GM19239 (cell line): Measurements from ENCODE around the gene ARHGAP45.
"Not testable (repeated sequence)": the region's sequence is repeated elsewhere in the genome, so short reads cannot be mapped to it uniquely, and the experiment has no call there.

ENCODE experiments used
- DNase-seq: peaks from one replicate; pipeline ENCODE4 v3.0.0; 2011; ENCODE audit warnings: low spot score; ENCODE audit not compliant: insufficient read length
- FAIRE-seq: peaks from 2 replicates; lab custom pipeline; 2011; peaks lifted over from hg19 to GRCh38; lab: Jason Lieb, UNC

Gene ARHGAP45

DNA sequence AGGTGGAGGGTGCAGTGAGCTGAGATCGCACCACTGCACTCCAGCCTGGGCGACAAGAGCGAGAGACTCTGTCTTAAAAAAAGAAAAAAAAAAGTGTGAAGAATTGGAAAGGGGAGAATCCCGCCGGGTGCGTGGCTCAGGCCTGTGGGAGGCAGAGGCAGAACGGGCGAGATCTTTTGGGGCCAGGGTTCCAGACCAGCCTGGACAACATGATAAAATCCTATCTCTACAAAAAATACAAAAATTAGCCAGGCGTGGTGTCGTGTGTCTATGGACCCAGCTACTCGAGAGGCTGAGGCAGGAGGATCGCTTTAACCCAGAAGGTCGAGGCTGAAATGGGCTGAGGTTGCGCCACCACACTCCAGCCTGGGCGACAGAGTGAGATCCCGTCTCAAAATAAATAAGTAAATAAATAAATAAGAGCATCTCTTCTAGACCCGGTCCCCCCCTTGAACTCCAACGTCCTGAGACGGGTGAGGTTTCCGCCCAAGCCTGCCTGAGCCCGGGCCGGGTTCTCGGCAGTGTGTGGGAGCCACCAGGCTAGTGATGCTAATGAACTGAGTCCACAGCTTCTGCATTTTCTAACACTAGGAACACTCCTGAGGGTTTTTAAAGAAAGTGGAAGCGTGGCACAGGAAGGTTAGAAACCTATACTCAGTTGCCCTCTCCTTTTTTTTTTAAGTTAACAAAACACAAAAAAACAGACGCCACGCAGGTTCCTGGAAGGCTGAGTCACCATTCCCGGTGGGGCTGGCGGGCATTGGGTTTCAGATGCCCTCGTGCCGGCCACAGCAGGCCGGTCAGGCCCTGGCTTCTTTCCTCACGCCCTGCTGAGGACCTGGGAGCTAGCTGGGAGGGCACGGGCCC lies 58.9 kb downstream of the ARHGAP45 start:
- no peak for DNase-seq
- no peak for FAIRE-seq

DNA sequence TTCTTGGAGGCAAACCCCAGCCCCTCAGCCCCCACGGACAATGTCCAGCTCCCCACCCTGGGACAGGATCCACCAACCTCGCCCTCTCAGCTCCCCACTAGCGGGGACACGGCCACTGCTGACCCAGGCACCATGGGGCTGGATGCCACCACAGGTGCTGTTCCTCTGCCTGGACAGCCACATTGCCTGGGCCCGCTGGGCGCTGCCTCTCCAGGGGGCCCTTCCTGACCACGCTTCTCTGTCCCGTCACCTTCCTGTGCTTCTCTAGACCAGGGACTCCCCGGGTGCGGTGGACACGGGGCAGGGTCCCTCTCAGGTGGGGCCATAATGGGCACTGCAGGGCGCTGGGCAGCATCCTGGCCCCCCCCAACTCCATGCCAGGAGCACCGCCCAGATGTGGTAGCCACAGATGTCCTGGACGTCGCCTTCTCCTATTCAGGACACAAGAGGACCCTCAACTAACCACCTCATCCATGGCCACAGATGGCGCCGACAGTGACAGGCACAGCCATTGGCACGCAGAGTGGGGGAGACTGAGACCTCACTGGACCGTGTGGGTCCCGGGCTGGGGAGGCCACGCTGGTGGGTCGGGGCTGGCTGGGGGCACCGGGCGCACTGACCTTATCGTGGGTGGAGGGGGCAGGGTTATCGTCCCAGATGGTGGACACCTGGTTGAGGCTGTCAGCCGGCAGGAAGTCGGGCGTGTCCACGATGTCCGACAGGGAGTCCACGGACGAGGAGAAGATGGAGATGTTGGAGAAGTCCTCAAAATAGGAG lies 60.2 kb downstream of the ARHGAP45 start:
- no peak for DNase-seq
- no peak for FAIRE-seq

DNA sequence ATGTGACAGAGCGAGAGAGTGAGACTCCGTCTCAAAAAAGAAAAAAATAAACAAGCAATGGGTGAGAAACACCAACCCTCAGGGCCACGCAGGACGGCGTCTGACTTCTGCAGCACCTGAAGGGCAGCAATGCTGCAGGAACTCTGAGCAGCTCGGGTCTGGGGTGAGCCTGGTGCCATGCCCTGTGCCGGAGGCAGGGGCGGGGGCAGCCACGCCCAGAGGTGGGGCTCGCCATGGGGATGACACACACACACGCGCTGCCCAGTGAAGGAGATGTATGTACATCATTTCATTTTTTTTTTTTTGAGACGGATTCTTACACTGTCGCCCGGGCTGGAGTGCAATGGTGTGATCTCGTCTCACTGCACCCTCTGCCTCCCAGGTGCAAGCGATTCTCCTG lies 61.1 kb downstream of the ARHGAP45 start:
- no peak for FAIRE-seq
- no peak for DNase-seq

DNA sequence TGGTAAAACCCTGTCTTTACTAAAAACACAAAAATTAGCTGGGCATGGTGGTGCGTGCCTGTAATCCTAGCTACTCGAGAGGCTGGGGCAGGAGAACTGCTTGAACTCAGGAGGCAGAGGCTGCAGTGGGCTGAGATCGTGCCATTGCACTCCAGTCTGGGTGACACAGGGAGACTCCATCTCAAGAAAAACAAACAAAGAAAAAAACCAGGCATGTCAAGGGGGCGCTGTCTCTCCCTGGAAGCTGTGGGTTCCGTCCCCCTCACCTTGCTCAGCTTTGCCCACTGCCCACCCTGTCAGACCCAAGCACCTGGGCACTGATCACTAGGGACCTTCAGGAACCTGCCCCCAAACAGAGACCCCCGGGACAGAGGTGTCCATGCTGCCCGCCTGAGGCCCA lies 62.1 kb downstream of the ARHGAP45 start:
- not testable (repeated sequence) for FAIRE-seq, DNase-seq

DNA sequence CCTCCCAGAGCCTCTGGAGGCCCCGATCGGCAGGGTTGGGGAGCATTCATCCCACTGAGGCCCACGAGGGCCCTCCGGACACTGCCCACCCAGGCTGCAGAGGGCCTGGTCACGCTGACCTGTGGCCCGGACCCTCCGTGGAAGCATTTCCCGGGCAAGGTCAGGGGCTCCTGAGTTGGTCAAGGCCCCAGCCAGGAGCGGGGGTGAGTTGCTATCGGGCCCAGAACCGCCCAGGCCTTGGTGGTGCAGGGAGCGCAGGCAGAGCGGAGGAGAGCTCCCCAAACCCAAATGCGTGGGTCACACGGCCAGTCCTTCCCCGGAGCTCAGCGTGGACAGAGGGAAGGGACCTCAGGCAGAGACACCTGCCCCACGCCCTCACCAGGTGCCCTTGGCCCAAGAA lies 62.6 kb downstream of the ARHGAP45 start:
- FAIRE-seq (no peak), DNase-seq (no peak)

DNA sequence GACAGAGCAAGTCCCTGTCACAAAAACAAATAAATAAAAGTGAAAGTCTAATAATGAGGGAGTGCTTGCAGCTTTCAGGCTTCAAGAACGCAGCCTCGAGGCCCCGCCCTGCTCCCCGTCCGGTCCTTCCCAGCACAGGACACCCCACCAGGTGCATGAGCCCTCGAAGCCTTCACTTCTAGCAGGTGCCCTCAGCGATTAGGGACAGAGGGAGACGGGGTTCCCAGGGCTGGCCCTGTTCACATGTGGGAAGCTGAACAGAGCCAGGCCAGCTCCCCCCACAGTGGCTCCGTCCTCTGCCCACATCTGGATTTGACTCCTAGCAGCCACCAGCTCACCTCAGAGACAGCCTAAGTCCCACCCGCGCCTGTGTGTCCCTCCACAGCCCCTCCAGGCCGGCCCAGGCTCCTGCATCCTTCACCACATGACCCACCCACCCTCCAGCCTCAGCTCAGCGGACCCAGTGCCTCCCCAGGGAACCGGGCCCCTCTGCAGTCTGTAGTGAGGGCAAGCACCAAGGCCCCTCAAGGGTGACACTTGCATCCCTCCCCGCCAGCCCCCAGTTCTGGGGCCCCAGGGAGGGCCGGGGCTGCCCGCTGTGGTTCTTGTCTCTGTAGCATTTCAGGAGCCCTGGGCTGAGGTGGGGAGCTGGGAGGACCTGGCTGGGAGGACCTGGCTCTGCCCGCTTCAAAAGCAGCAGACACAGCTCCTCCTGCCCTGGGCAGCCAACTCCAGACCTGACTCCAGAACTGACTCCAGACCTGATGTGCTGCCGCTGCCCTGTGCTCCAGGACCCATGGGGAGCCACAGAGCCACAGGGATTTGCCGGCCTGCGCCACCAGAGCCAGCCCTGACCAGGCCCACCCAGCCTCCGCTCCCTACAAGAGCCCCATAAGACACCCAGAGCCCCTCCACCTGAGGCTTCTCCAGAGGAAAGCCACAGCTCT lies 64.1 kb downstream of the ARHGAP45 start:
- peak; percentile 90 for FAIRE-seq
- DNase-seq: peak; percentile 69

DNA sequence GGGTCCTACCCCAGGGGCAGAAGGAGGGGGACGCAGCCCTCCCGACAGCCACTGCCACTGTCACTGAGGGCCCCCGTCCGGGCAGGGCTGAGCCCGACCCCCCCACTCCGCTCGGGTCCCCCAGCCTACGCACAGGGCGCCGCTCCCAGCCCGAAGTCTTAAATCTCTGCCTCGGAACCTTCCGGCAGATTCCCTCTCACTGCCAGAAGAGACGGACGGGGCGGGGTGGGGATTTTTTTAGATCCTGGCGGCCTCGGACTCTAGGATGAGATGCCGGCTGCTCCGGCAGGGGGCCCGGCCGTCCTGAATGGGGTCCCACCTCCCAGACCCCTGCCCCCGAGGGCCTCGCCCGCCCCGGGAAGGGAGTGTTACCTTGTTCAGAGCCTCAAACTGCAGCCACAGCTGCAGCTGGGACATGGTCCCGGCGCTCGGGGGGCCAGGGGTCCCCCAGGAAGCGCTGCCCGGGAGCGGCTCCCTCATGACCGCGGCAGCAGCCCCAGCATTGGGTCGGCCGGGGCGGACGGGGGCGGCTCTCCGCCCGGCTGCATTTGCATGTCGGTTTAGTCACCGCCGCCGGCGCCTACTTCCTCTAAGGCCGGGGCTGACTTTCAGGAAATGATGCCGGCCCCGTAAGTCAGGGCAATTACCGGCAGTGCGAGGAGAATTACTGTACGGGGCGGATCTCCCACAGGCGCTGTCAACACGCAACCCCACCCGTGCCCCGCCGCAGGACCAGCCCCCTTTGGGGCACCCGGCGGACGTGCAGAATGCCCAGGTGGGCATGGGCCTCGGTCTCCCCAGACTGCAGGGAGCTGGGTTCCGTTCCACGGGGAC lies 65.0 kb downstream of the ARHGAP45 start:
- FAIRE-seq (peak; percentile 97), DNase-seq (peak; percentile 91)

DNA sequence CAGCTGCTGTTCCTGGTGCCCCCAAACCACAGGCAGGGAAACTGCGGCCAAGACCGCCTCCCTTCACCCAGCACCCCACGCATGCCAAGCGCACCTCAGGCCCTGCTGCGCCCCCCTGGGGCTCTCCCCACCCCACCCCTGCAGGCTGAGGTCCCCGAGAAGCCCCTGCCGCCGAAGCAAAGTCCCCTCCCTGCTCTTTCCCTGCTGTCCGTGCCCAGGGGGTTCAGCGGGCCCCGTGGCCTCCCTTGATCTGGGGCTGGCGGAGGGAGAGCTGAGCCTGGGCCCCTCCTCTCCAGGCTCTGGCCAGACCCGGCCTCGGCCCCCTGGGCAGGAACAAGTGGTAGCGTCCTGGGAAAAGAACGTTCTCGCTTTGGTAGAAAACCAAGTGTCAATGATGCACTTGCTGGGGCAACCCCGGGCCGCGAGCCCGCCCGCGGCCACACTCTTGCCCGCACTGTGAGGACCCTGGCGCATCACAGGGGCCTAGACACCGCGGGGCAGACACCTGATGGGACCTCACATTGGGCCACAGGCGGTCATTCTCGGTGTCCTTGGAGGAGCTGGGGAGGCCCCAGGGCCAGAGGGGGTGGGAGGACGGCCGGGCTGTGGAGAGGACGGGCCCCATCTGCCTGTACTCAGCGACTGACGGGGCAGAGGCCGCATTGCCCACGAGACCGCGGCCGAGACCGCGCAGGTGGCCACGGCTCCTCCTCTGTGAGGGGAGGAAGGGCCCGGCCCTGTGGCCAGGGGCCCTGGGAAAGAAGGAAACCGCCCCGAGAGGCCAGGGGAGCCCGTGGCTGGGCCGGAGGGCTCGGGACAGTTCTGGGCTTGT lies 65.8 kb downstream of the ARHGAP45 start:
- DNase-seq (no peak), FAIRE-seq (peak; percentile 14)

DNA sequence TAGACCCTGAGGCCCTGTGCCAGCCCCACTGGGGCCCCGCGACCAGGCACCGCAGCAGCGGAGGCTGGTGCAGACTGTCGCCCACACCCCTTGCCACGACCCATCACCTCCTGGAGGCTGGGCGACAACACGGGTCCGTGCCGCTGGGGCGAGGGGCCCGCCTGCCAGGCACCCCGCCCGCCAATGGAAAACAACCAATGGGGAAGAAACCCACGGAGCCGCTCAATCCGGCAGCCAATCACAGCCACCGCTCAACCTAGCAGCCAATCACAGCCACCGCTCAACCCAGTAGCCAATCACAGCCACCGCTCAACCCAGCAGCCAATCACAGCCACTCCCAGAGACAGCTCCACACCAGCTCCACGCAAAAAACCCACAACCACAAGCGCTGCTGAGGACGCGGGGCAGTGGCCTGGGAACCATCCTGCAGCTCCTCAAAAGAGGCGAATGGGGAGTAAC lies 66.5 kb downstream of the ARHGAP45 start:
- DNase-seq (peak; percentile 97), FAIRE-seq (peak; percentile 82)

DNA sequence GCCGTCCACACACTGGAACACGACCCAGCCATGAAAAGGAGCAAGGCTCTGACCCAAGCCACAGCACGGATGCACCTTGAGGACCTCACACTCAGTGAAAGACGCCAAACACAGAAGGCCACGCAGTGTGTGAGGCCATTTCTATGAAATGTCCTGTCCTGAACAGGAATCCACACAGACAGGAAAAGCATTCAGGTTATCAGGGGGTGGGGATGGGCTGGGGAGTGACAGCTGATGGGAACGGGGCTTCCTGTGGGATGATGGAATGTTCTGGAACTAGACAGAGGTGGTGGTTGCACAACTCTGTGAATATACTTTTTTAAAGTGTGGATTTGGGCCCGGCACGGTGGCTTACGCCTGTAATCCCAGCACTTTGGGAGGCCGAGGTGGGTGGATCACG lies 67.5 kb downstream of the ARHGAP45 start:
- no peak for FAIRE-seq

DNA sequence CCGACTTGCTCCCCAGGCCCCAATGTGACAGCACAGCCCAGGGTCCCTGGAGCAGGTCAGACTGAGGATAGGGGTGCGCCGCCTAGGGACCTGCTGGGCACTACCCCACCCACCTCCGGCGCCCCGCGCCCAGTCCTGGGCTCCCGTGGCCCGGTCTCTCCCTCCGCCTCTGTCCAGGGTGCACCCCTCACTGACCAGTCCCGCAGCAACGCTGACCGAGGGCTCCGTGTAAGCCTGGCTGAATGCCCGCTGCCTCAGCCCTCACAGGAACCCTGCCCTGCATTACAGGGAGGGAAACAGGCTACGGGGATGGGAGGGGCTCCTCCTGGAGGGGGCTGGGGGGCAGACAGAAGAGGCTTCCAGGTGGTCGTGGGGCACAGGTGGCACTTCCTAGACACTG lies 68.5 kb downstream of the ARHGAP45 start:
- FAIRE-seq (no peak), DNase-seq (no peak)

More for the DNA sequence above, 67.5 kb downstream of the ARHGAP45 start:
- no peak for DNase-seq

DNA sequence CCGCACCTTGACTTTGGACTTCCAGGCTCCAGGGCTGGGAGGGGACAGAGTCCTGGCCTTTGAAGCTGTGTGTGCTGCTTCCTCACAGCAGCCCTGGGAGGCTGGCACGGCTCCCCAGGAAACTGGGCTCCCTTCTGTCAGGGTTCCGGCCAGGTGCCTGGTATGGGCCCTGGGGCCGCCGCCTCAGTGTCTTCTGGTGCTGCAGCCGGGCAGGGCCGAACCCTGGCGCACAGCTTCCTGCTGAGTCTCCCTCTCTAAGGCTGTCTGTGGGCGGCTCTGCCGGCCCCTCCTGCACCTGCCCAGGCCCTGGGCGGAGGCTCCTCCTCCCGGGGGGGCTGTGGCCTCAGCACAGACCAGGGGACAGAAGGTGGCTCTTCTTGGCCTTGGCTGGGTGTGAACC lies 69.2 kb downstream of the ARHGAP45 start:
- FAIRE-seq (no peak), DNase-seq (peak; percentile 70)
